Pancreas (tissue), 10 donors: ENCODE results near the gene SLC28A1. TPM values are rescaled to one million over a fixed set of nuclear protein-coding genes. Genes with fewer than 3 reads are reported as not detected.

Source experiments
- ATAC-seq, 4 donors: fragments of 200-7000 bp; cut with Tn5 transposase; one replicate each; pipeline versions ENCODE4 v1.8.0 to v1.9.1; 2020; ENCODE audit warnings: mild to moderate bottlenecking in 4 of 4, moderate library complexity in 4 of 4
- DNase-seq, 6 donors: peaks; one replicate each; pipeline ENCODE4 v3.0.0-alpha.2; 2020
- FAIRE-seq: peaks from 2 replicates; lab custom pipeline; 2012; peaks lifted over from hg19 to GRCh38; lab: Jason Lieb, UNC
- H3K27ac ChIP-seq, 4 donors: fragments of 200-600 bp; sonication (generic); 1 replicate in 3 of 4; 2 replicates in 1 of 4; pipeline versions ENCODE4 v1.5.0 to v1.8.0; 2020
- H3K27me3 ChIP-seq, 4 donors: fragments of 200-600 bp; one replicate each; pipeline ENCODE4 v1.8.0; 2021
- H3K36me3 ChIP-seq, 3 donors: fragments of 200-600 bp; sonication (generic) in 1 of 3; one replicate each; pipeline versions ENCODE4 v1.5.0 to v1.8.0; 2020 to 2021
- H3K4me1 ChIP-seq, 3 donors: fragments of 200-600 bp; one replicate each; pipeline ENCODE4 v1.8.0; 2021
- H3K4me3 ChIP-seq, 4 donors: fragments of 200-600 bp; sonication (generic) in 2 of 4; one replicate each; pipeline versions ENCODE4 v1.5.0 to v1.8.0; 2020 to 2021
- H3K9me3 ChIP-seq, 4 donors: fragments of 200-600 bp; one replicate each; pipeline ENCODE4 v1.8.0; 2021
- CTCF ChIP-seq, 4 donors: fragments of 200-600 bp; sonication (generic) in 3 of 4; IDR thresholded peaks; one replicate each; pipeline versions ENCODE4 v1.5.0 to v1.8.0; 2021; ENCODE audit warnings: antibody characterized with exemption in 4 of 4
- WGBS, 2 donors: extraction: QIAGEN DNeasy Blood & Tissue Kit; methylation state at CpG; one replicate each; pipeline ENCODE4 v1.1.7; 2013; 5-methylcytosine and 5-hydroxymethylcytosine counted together
- intact Hi-C, 3 donors: fragments of 100-400 bp; cut with DNase I; formaldehyde crosslinking; loops; one replicate each; pipeline versions ENCODE4 v1.11.1 to v1.14.2; 2022
- polyA plus RNA-seq, 2 donors: library from polyadenylated mRNA; stranded (reverse); fragments of 200-250 nt; gene quantifications; one replicate each; pipeline ENCODE4 v1.2.3, GENCODE V29; 2013
- total RNA-seq, 6 donors: library from RNA; stranded (reverse); fragmentation: NEBNext Ultra II Directional in 4 of 6; extraction: Animal tissue kit (Norgen Biotek cat#: 25700) in 4 of 6; gene quantifications; one replicate each; pipeline versions ENCODE4 v1.2.1 to v1.2.4, GENCODE V29; 2021 to 2023
- donor health status: healthy with polysubstance abuse.
- donor health status: DM: no; HTN: no; CAD: no; lungs with moderate emphysema.
- donor health status: DM: no; HTN: no; CAD: no.
- donor health status: control.
- donor health status: control.
- donor health status: Bipolar disorder and iron deficiency.
- donor health status: DM: yes; HTN: yes; CAD: no.
- donor health status: DM: no; HTN: no; CAD: no.
- donor health status: DM: no; HTN: no; CAD: no.
- donor health status: DM: yes; HTN: yes; CAD: no.

Gene SLC28A1
- total and polyA plus RNA-seq, 8 donors: 0.02 to 0.21 (median 0.11) TPM; not detected in 3

- ATAC-seq (no peak), FAIRE-seq (no peak), DNase-seq (no peak)
- no peaks in the 10 kb centered on the region for H3K9me3 ChIP-seq
- no peak overlapping the region for H3K4me3 ChIP-seq
- peaks cover 0 to 9% (median 4%) of the 10 kb centered on the region in 3 donors for H3K4me1 ChIP-seq
- no peak for TF ChIP-seq CTCF (IDR thresholded peaks at IDR 0.05)
- H3K27ac ChIP-seq: no peak overlapping the region
- H3K36me3 ChIP-seq: no peaks in the 10 kb centered on the region
- no peaks in the 10 kb centered on the region for H3K27me3 ChIP-seq
- intact Hi-C loops: no loop called here
Observed at GRCh38 chr15:84855765-84856164, 28.7 kb upstream of the SLC28A1 start.

GRCh38 chr15:84856731-84857417 is 27.6 kb upstream of the SLC28A1 start:
- no peak for ATAC-seq
- Histone ChIP-seq H3K27me3 (no peaks in the 10 kb centered on the region), H3K4me1 (peaks cover 0 to 9% (median 4%) of the 10 kb centered on the region in 3 donors), H3K9me3 (no peaks in the 10 kb centered on the region), H3K4me3 (no peak overlapping the region), H3K27ac (no peak overlapping the region), H3K36me3 (no peaks in the 10 kb centered on the region)
- no peak for DNase-seq
- no peak for TF ChIP-seq CTCF (IDR thresholded peaks at IDR 0.05)
- intact Hi-C loops: no loop called here
- 92 to 95% methylated on average over 12 to 16 of the region's 16 CpGs for WGBS, 2 donors
- no peak for FAIRE-seq

- Histone ChIP-seq H3K4me3 (no peak overlapping the region), H3K27me3 (no peaks in the 10 kb centered on the region), H3K9me3 (no peaks in the 10 kb centered on the region), H3K27ac (no peak overlapping the region), H3K36me3 (no peaks in the 10 kb centered on the region), H3K4me1 (peaks cover 0 to 6% (median 4%) of the 10 kb centered on the region in 3 donors)
- intact Hi-C loops: no loop called here
- DNase-seq (no peak), ATAC-seq (no peak), FAIRE-seq (no peak)
- TF ChIP-seq CTCF (IDR thresholded peaks at IDR 0.05): no peak
- WGBS, 2 donors: 95 to 96% methylated on average over 14 to 15 of the region's 15 CpGs
Observed at GRCh38 chr15:84857418-84858004, 27.0 kb upstream of the SLC28A1 start.

GRCh38 chr15:84858231-84858630 is 26.2 kb upstream of the SLC28A1 start:
- Histone ChIP-seq H3K4me1 (peaks cover 0 to 4% (median 2%) of the 10 kb centered on the region in 3 donors), H3K27me3 (no peaks in the 10 kb centered on the region), H3K27ac (no peak overlapping the region), H3K4me3 (no peak overlapping the region), H3K36me3 (no peaks in the 10 kb centered on the region), H3K9me3 (no peaks in the 10 kb centered on the region)
- no peak for DNase-seq
- no peak for FAIRE-seq
- no peak for ATAC-seq
- TF ChIP-seq CTCF (IDR thresholded peaks at IDR 0.05): no peak
- 92 to 93% methylated on average over 11 of the region's 11 CpGs for WGBS, 2 donors
- intact Hi-C loops: no loop called here

- Histone ChIP-seq H3K36me3 (peaks cover 0 to 4% (median 0%) of the 10 kb centered on the region in 3 donors), H3K4me1 (no peaks in the 10 kb centered on the region), H3K9me3 (no peaks in the 10 kb centered on the region), H3K4me3 (no peak overlapping the region), H3K27me3 (no peaks in the 10 kb centered on the region), H3K27ac (no peak overlapping the region)
- intact Hi-C loops: no loop called here
- 75 to 76% methylated on average over 8 of the region's 8 CpGs for WGBS, 2 donors
- DNase-seq (no peak), ATAC-seq (peak in 3 of 4 donors; percentile 66 to 73 (median 72)), FAIRE-seq (no peak)
- TF ChIP-seq CTCF (IDR thresholded peaks at IDR 0.05): no peak
Observed at GRCh38 chr15:84859144-84859543, 25.3 kb upstream of the SLC28A1 start.
